Psoas muscle (tissue), 8 donors: ENCODE results near the gene ADISSP. TPM values are rescaled to one million over a fixed set of nuclear protein-coding genes. Genes with fewer than 3 reads are reported as not detected.
A peak's percentile ranks its signal among the peaks of the same experiment; 100 is the strongest.

ENCODE experiments used
- ATAC-seq, 4 donors: fragments of 200-7000 bp; cut with Tn5 transposase; one replicate each; pipeline ENCODE4 v1.9.1; 2020; ENCODE audit warnings: moderate library complexity in 3 of 4, mild to moderate bottlenecking in 2 of 4
- DNase-seq, 2 donors: peaks; one replicate each; pipeline ENCODE4 v3.0.0-alpha.2; 2020
- H3K27ac ChIP-seq: fragments of 200-600 bp; one replicate; pipeline ENCODE4 v1.8.0; 2022
- H3K27me3 ChIP-seq, 3 donors: fragments of 200-600 bp in 1 of 3; one replicate each; pipeline versions ENCODE4 v1.6.1 to v1.8.0; 2013 to 2022; ENCODE audit warnings: low read length in 2 of 3, mild to moderate bottlenecking in 2 of 3, moderate library complexity in 1 of 3; ENCODE audit not compliant: insufficient read depth in 3 of 3
- H3K36me3 ChIP-seq, 2 donors: fragments of 200-600 bp in 1 of 2; one replicate each; pipeline versions ENCODE4 v1.6.1 to v1.8.0; 2013 to 2022; ENCODE audit warnings: low read depth in 1 of 2, mild to moderate bottlenecking in 1 of 2, moderate library complexity in 1 of 2; ENCODE audit not compliant: insufficient read depth in 1 of 2
- H3K4me1 ChIP-seq: fragments of 200-600 bp; one replicate; pipeline ENCODE4 v1.8.0; 2022
- H3K4me3 ChIP-seq: fragments of 200-600 bp; one replicate; pipeline ENCODE4 v1.8.0; 2022; ENCODE audit warnings: mild to moderate bottlenecking
- H3K9me3 ChIP-seq: fragments of 200-600 bp; one replicate; pipeline ENCODE4 v1.8.0; 2022
- WGBS, 3 donors: extraction: QIAGEN DNeasy Blood & Tissue Kit; methylation state at CpG; one replicate each; pipeline versions ENCODE4 v1.1.6 to v1.1.7; 2013; 5-methylcytosine and 5-hydroxymethylcytosine counted together
- intact Hi-C, 2 donors: fragments of 100-400 bp; cut with DNase I; formaldehyde crosslinking; loops; one replicate each; pipeline versions ENCODE4 v1.11.0 to v1.14.2; 2022
- polyA plus RNA-seq, 3 donors: library from polyadenylated mRNA; stranded (reverse); fragments of 200-250 nt; gene quantifications; one replicate each; pipeline ENCODE4 v1.2.3, GENCODE V29; 2013
- total RNA-seq, 4 donors: library from RNA; stranded (reverse); fragmentation: NEBNext Ultra II Directional in 2 of 4; extraction: Animal tissue kit (Norgen Biotek cat#: 25700) in 2 of 4; gene quantifications; one replicate each; pipeline versions ENCODE4 v1.2.1 to v1.2.4, GENCODE V29; 2021 to 2023
- TF ChIP-seq, protein P1 (sequence below): fragments of 200-600 bp; IDR thresholded peaks from one replicate; pipeline ENCODE4 v1.8.0; 2022; ENCODE audit warnings: antibody characterized with exemption
- donor health status: healthy with polysubstance abuse.
- donor health status: DM: no; HTN: no; CAD: no; lungs with moderate emphysema.
- donor health status: Bipolar disorder and iron deficiency.
- donor health status: healthy.
- donor health status: DM: yes; HTN: yes; CAD: no.
- donor health status: DM: no; HTN: no; CAD: no.
- donor health status: DM: no; HTN: no; CAD: no.
- donor health status: DM: yes; HTN: yes; CAD: no.

The ADISSP gene
- total and polyA plus RNA-seq, 7 donors: 10.7 to 24.7 (median 14.4) TPM

DNA sequence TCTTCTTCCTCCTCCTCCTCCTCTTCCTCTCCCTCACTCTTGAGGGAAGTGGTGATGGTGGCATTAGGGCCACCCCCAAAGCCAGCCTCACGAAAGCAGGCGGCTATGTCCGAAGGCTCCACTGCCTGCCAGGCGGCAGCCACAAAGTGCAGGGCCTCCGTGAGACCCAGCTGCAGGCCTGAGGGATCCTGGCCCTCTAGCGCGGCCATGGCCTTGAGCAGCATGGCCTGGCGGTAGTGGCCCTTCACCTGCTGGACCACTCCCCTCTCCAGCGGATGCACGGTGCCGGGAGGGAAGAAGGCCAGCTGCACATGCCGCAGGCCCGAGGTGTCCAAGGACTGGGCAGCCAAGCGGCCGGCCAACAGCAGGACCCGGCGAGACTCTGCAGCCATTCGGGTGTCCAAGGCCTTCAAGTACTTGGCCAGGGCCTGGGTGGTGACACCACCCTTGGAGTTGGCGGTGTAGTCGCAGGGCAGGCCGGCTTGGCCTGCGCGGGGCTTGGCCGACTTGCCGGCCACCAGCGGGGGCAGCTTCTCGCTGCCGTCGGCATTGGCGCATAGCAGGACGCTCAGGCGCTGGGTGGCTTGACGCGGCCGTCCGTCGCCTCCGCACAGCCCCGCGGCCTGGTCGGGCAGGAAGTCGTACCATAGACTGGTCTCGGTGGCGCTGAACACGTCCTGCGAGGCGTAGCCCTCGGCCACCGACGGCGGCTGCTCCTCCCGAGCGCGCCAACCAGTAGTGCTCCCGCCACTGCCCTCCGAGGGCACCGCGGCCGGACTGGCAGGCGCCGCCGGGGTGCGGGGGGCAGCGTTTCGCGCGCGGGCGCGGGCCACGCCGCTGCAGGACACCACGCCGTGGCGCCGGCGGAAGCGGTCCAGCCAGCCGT lies 17.9 kb upstream of the ADISSP start:
- DNase-seq (peak; percentile 43 to 64), ATAC-seq (peak in 3 of 4 donors; percentile 5 to 10 (median 6))
- intact Hi-C loops: loop anchor here (2.0 to 10.0 kb wide), 5 partner anchors 37 to 302 kb away; partner anchors contain the start of genes AP5S1 (in 1 of the 2) and MAVS (in 1 of the 2)
- Histone ChIP-seq H3K36me3 (peaks cover 0 to 4% of the 10 kb centered on the region in 2 donors), H3K27me3 (no peaks in the 10 kb centered on the region), H3K4me3 (peak overlapping the region; percentile 79), H3K4me1 (peaks cover 35% of the 10 kb centered on the region), H3K27ac (peak overlapping the region; percentile 82), H3K9me3 (no peaks in the 10 kb centered on the region)
- 10 to 16% (median 13%) methylated on average over 53 to 79 of the region's 79 CpGs for WGBS, 3 donors
- TF ChIP-seq, protein P1, sequence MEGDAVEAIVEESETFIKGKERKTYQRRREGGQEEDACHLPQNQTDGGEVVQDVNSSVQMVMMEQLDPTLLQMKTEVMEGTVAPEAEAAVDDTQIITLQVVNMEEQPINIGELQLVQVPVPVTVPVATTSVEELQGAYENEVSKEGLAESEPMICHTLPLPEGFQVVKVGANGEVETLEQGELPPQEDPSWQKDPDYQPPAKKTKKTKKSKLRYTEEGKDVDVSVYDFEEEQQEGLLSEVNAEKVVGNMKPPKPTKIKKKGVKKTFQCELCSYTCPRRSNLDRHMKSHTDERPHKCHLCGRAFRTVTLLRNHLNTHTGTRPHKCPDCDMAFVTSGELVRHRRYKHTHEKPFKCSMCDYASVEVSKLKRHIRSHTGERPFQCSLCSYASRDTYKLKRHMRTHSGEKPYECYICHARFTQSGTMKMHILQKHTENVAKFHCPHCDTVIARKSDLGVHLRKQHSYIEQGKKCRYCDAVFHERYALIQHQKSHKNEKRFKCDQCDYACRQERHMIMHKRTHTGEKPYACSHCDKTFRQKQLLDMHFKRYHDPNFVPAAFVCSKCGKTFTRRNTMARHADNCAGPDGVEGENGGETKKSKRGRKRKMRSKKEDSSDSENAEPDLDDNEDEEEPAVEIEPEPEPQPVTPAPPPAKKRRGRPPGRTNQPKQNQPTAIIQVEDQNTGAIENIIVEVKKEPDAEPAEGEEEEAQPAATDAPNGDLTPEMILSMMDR: no peak

DNA sequence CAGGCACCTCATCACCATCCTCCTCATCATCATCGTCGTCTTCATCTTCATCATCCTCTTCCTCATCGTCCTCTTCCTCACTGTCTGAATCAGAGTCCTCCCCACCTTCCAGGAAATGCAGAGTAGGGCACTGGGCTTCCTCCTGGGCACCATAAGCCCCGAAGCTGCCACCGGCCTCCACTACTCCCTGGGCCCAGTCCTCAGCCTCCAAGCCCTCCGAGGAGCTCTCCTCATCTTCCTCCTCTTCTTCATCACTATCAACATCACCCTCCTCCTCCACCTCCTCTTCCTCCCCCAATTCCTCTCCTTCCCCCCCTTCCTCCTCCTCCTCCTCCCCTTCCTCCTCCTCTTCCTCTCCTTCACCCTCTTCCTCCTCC lies 17.3 kb upstream of the ADISSP start:
- intact Hi-C loops: loop anchor here (5.0 to 10.0 kb wide), 4 partner anchors 37 to 302 kb away; partner anchors contain the start of gene AP5S1 (in 1 of the 2)
- DNase-seq: peak in 1 of 2 donors; percentile 32
- WGBS, 3 donors: 61 to 71% (median 65%) methylated on average over 6 of the region's 6 CpGs

DNA sequence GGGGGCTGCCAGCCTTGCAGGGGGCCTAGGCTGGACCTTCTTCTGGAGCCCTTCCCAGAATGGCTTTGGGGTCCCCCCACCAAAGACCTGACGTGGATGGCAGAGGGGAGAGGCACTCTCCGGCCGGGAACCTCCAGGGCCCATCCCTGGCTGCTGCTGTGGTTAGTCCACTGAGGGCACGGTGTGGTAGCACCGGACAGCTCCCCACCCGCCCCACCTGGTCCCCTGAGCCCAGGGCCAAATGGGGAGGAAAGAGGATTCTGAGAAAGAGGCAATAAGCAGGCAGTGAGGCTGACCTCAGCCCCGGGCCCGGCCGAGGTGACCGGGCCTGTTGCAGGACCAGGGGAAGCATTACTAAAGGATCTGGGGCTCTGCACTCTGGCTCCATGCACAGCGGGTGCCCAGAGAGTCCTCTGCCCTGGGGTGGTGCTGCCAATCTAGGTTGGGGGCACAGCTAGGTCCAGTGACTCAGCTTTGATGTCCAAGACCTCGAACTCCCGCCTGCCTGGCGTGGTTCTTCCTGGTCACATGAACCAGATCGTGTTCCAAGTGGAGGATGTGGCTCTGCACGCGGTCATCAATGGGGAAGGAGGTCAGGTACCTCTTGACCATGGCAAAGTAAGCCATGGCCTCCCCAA lies 16.8 kb upstream of the ADISSP start:
- no peaks in the 10 kb centered on the region for H3K9me3 ChIP-seq
- peak overlapping the region; percentile 79 for H3K4me3 ChIP-seq
- H3K36me3 ChIP-seq: peaks cover 0 to 4% of the 10 kb centered on the region in 2 donors
- intact Hi-C loops: loop anchor here in 1 of 2 donors (10.0 kb wide), 1 partner anchor 300 kb away; no protein-coding TSS in a partner anchor
- H3K27ac ChIP-seq: peak overlapping the region; percentile 16
- ATAC-seq (no peak), DNase-seq (peak in 1 of 2 donors; percentile 53)
- H3K4me1 ChIP-seq: peaks cover 35% of the 10 kb centered on the region
- TF ChIP-seq, protein P1: no peak
- H3K27me3 ChIP-seq: no peaks in the 10 kb centered on the region
- 51 to 52% (median 52%) methylated on average over 15 to 17 of the region's 17 CpGs for WGBS, 3 donors

More for the DNA sequence above, 17.3 kb upstream of the ADISSP start:
- H3K4me1 ChIP-seq: peaks cover 35% of the 10 kb centered on the region
- H3K27ac ChIP-seq: peak overlapping the region; percentile 16
- H3K36me3 ChIP-seq: peaks cover 0 to 4% of the 10 kb centered on the region in 2 donors
- ATAC-seq: no peak
- no peaks in the 10 kb centered on the region for H3K27me3 ChIP-seq
- H3K4me3 ChIP-seq: peak overlapping the region; percentile 79
- no peaks in the 10 kb centered on the region for H3K9me3 ChIP-seq
- TF ChIP-seq, protein P1: no peak

DNA sequence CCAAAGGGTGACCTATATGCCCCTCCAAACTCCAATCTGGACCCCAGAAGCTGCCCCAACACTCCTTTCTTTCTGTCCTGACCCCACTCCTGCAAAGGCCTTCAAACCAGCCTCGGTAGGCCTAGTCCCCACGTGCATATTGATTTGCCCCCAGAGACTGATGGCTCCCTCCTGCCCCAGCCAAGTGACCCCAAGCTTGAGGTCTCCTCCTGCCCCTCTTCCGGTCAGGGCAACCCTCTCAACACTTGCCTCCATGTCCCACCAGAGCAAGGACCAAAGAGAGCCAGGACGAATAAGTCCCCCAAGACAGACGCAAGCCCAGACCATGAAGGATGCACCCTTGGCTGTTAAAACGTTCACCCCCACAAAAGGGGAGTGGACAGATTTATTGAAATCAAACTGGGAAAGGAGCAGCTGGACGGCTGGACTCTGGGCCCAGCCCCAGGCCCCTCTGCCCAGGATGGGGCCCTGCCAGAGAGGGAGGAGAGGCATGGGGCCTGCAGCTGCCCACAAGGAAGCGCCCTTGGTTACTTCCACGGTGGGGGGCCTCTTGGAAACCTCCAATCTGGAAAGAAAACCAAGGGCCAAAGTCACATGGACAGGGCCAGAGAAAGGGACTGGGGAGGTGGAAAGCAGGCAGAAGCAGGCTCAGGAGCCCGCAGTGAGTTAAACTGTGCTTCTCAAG lies 16.1 kb upstream of the ADISSP start:
- Histone ChIP-seq H3K27ac (no peak overlapping the region), H3K4me1 (peaks cover 35% of the 10 kb centered on the region), H3K36me3 (peaks cover 0 to 4% of the 10 kb centered on the region in 2 donors), H3K9me3 (no peaks in the 10 kb centered on the region), H3K4me3 (peak overlapping the region; percentile 79), H3K27me3 (peaks cover 0 to under 1% (median 0%) of the 10 kb centered on the region in 3 donors)
- TF ChIP-seq, protein P1: no peak
- DNase-seq (peak in 1 of 2 donors; percentile 41), ATAC-seq (no peak)
- WGBS, 3 donors: 47 to 49% (median 49%) methylated on average over 9 to 10 of the region's 10 CpGs
- intact Hi-C loops: loop anchor here in 1 of 2 donors (10.0 kb wide), 1 partner anchor 301 kb away; no protein-coding TSS in a partner anchor
